Hepatocyte (in vitro differentiated cells): Measurements from ENCODE around the gene SYT14. TPM values are rescaled to one million over a fixed set of nuclear protein-coding genes. Genes with fewer than 3 reads are reported as not detected.
A peak's percentile ranks its signal among the peaks of the same experiment; 100 is the strongest.

Source experiments
- DNase-seq: peaks from one replicate; pipeline ENCODE4 v3.0.0-alpha.2; 2016; ENCODE audit warnings: low spot score
- H2AFZ ChIP-seq: fragments of 200-600 bp; sonication (generic); 2 replicates; pipeline ENCODE4 v1.6.0; 2016; ENCODE audit warnings: antibody characterized with exemption, mild to moderate bottlenecking
- H3K27ac ChIP-seq: fragments of 200-600 bp; sonication (generic); 2 replicates; pipeline ENCODE4 v1.5.1; 2016; ENCODE audit warnings: mild to moderate bottlenecking
- H3K27me3 ChIP-seq: fragments of 200-600 bp; sonication (generic); 2 replicates; pipeline ENCODE4 v1.6.1; 2016
- H3K36me3 ChIP-seq: fragments of 200-600 bp; sonication (generic); replicated peaks from 2 replicates; pipeline ENCODE4 v1.5.1; 2016; ENCODE audit warnings: low read depth; ENCODE audit not compliant: insufficient read depth
- H3K4me1 ChIP-seq: fragments of 200-600 bp; sonication (generic); 2 replicates; pipeline ENCODE4 v1.5.1; 2016; ENCODE audit warnings: mild to moderate bottlenecking, moderate library complexity; ENCODE audit not compliant: insufficient read depth
- H3K4me2 ChIP-seq: fragments of 200-600 bp; sonication (generic); 2 replicates; pipeline ENCODE4 v1.6.0; 2016
- H3K4me3 ChIP-seq: fragments of 200-600 bp; sonication (generic); 2 replicates; pipeline ENCODE4 v1.5.1; 2016; ENCODE audit warnings: mild to moderate bottlenecking
- H3K79me2 ChIP-seq: fragments of 200-600 bp; sonication (generic); 2 replicates; pipeline ENCODE4 v1.6.0; 2017; ENCODE audit warnings: mild to moderate bottlenecking
- H3K9me2 ChIP-seq: fragments of 200-600 bp; sonication (generic); replicated peaks from 2 replicates; pipeline ENCODE4 v1.6.0; 2017; ENCODE audit warnings: mild to moderate bottlenecking; ENCODE audit not compliant: insufficient read depth
- H3K9me3 ChIP-seq: fragments of 200-600 bp; sonication (generic); 2 replicates; pipeline ENCODE4 v1.5.1; 2016; ENCODE audit warnings: low read depth, mild to moderate bottlenecking
- H4K20me1 ChIP-seq: fragments of 200-600 bp; sonication (generic); 2 replicates; pipeline ENCODE4 v1.6.0; 2016; ENCODE audit warnings: mild to moderate bottlenecking; ENCODE audit not compliant: insufficient read depth, poor library complexity, severe bottlenecking
- CTCF ChIP-seq: fragments of 200-600 bp; sonication (generic); IDR thresholded peaks from 2 replicates; pipeline ENCODE4 v1.5.1; 2016; ENCODE audit warnings: antibody characterized with exemption, mild to moderate bottlenecking; ENCODE audit not compliant: poor library complexity
- EZH2 ChIP-seq: fragments of 200-600 bp; sonication (generic); IDR thresholded peaks from 2 replicates; pipeline ENCODE4 v1.6.1; 2016; ENCODE audit warnings: antibody characterized with exemption, mild to moderate bottlenecking, borderline replicate concordance
- EZH2phosphoT487 ChIP-seq: fragments of 200-600 bp; sonication (generic); IDR thresholded peaks from one replicate; pipeline ENCODE4 v1.6.1; 2018; ENCODE audit warnings: antibody characterized with exemption, mild to moderate bottlenecking, low read depth, moderate library complexity; ENCODE audit not compliant: unreplicated experiment, severe bottlenecking
- WGBS: methylation state at CpG from one replicate; pipeline ENCODE4 v1.1.6; 2016; ENCODE audit warnings: low lambda C conversion rate; ENCODE audit errors: missing lambda C conversion rate; 5-methylcytosine and 5-hydroxymethylcytosine counted together
- polyA plus RNA-seq: library from polyadenylated mRNA; unstranded; fragments of >200 nt; fragmentation: Nextera tagmentation; extraction: Ambion mirVana; gene quantifications from 2 replicates; pipeline ENCODE4 v1.2.1, GENCODE V29; 2016
- total RNA-seq: library from RNA; depleted of rRNA; stranded (reverse); fragments of >200 nt; gene quantifications from 2 replicates; pipeline ENCODE4 v1.2.3, GENCODE V29; 2014

The SYT14 gene
- total and polyA plus RNA-seq, 2 experiments from 2014 or later = 0.29 to 1.4 TPM

GRCh38 chr1:210143465-210144062 lies 205.5 kb downstream of the SYT14 start:
- DNase-seq = peak; percentile 84
- Histone ChIP-seq H3K27ac (no peak overlapping the region), H3K79me2 (no peaks in the 10 kb centered on the region), H3K36me3 (no peaks in the 10 kb centered on the region), H3K4me2 (no peak overlapping the region), H3K4me3 (no peak overlapping the region), H3K9me2 (no peaks in the 10 kb centered on the region), H4K20me1 (no peaks in the 10 kb centered on the region), H3K27me3 (no peaks in the 10 kb centered on the region), H3K4me1 (no peaks in the 10 kb centered on the region), H3K9me3 (no peaks in the 10 kb centered on the region), H2AFZ (no peak overlapping the region)
- WGBS = 34% methylated on average over 4 of the region's 4 CpGs
- peak; percentile 84 for TF ChIP-seq CTCF
- TF ChIP-seq EZH2 = no peak

GRCh38 chr1:210144736-210145135 lies 206.7 kb downstream of the SYT14 start:
- H2AFZ ChIP-seq = no peak overlapping the region
- no peak overlapping the region for H3K27ac ChIP-seq
- no peaks in the 10 kb centered on the region for H3K4me1 ChIP-seq
- H3K9me2 ChIP-seq = no peaks in the 10 kb centered on the region
- no peak for DNase-seq
- no peak overlapping the region for H3K4me3 ChIP-seq
- TF ChIP-seq EZH2phosphoT487 = no peak
- no peak for TF ChIP-seq EZH2
- no peak for TF ChIP-seq CTCF
- no peaks in the 10 kb centered on the region for H3K9me3 ChIP-seq
- no peaks in the 10 kb centered on the region for H3K27me3 ChIP-seq
- 96% methylated on average over 3 of the region's 3 CpGs for WGBS
- no peak overlapping the region for H3K4me2 ChIP-seq
- H3K79me2 ChIP-seq = no peaks in the 10 kb centered on the region
- H3K36me3 ChIP-seq = no peaks in the 10 kb centered on the region
- no peaks in the 10 kb centered on the region for H4K20me1 ChIP-seq

- no peak for TF ChIP-seq EZH2
- no peak for TF ChIP-seq CTCF
- no peak for TF ChIP-seq EZH2phosphoT487
- no peaks in the 10 kb centered on the region for H4K20me1 ChIP-seq
- no peak overlapping the region for H3K4me2 ChIP-seq
- no peaks in the 10 kb centered on the region for H3K9me2 ChIP-seq
- H2AFZ ChIP-seq = no peak overlapping the region
- no peaks in the 10 kb centered on the region for H3K27me3 ChIP-seq
- no peak for DNase-seq
- no peak overlapping the region for H3K4me3 ChIP-seq
- no peaks in the 10 kb centered on the region for H3K36me3 ChIP-seq
- H3K27ac ChIP-seq = no peak overlapping the region
- no peaks in the 10 kb centered on the region for H3K9me3 ChIP-seq
- no peaks in the 10 kb centered on the region for H3K4me1 ChIP-seq
- 61% methylated on average over 3 of the region's 3 CpGs for WGBS
- H3K79me2 ChIP-seq = no peaks in the 10 kb centered on the region
Measured at GRCh38 chr1:210151052-210151672, 213.1 kb downstream of the SYT14 start.
